ENCODE measurements around the gene SLAIN2. TPM values are rescaled to one million over a fixed set of nuclear protein-coding genes. Genes with fewer than 3 reads are reported as not detected.

The SLAIN2 gene
- total RNA-seq, 2 experiments from 2014 or later = 46.3 to 47.0 TPM

GRCh38 chr4:48296365-48296764, 45.0 kb upstream of the SLAIN2 start:
- H3K36me3 Mint-ChIP-seq (ENCODE audit: low read depth) = no peaks in the 10 kb centered on the region
- CTCF ChIA-PET = no interaction called here
- H3K27ac Mint-ChIP-seq = no peak overlapping the region
- TF ChIP-seq CTCF (IDR thresholded peaks at IDR 0.05) = no peak
- H3K27me3 ChIP-seq (ENCODE audit: control insufficient read depth in 1 of 2, insufficient read depth in 2 of 2, low read length in 2 of 2) = no peaks in the 10 kb centered on the region
- no peaks in the 10 kb centered on the region for H3K4me1 Mint-ChIP-seq (ENCODE audit: low read depth)
- H3K36me3 ChIP-seq (ENCODE audit: insufficient read depth, low read length) = no peaks in the 10 kb centered on the region
- H3K9me3 ChIP-seq (ENCODE audit: control insufficient read depth in 1 of 2, insufficient read depth in 1 of 2, low read length in 2 of 2) = peaks cover 0 to 11% of the 10 kb centered on the region in 2 experiments
- intact Hi-C loops (cut with DNase I, micrococcal nuclease) = no loop called here
- DNase-seq (peak in 2 of 14 experiments; percentile 16 to 45), ATAC-seq (ENCODE audit: poor library complexity) (no peak)
- H3K4me3 Mint-ChIP-seq = no peak overlapping the region
- H3K27ac ChIP-seq (ENCODE audit: low read depth in 1 of 2, low read length in 2 of 2) = no peak overlapping the region
- POLR2A ChIA-PET = no interaction called here
- H3K4me3 ChIP-seq (ENCODE audit: low read length) = no peak overlapping the region
- no peaks in the 10 kb centered on the region for H3K4me1 ChIP-seq (ENCODE audit: insufficient read depth, low read length)
- H3K9me3 Mint-ChIP-seq = no peaks in the 10 kb centered on the region
- peaks cover 7% of the 10 kb centered on the region for H3K27me3 Mint-ChIP-seq

DNA sequence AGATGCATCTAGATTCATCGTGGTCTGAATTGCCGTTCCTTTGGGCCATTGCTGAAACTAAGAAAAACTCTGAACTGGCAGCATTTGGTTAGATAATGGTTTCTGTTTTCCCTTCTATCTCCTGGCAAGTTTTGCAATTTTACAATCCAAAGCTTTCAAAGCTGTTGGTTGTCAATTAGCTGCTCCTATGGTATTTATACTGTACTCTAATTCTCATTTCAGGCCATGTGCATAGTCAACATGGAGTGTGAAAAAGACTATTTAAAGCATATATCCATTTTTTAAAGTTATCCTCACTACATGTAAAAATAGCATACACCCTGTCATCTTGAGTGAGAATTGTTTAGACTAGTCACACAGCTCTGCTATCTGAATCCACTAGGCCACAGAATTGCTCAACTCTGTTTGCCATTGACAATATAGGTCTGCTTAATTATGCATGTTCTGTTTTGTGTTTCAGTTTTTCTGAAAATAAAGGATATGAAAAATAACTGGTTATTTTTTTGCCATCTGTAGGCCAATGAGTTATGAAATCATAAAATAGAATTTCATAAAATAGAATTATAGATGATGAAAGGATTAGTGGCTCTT, 44.0 kb upstream of the SLAIN2 start:
- ATAC-seq (ENCODE audit: poor library complexity) (no peak), DNase-seq (no peak)
- no peaks in the 10 kb centered on the region for H3K27me3 ChIP-seq (ENCODE audit: control insufficient read depth in 1 of 2, insufficient read depth in 2 of 2, low read length in 2 of 2)
- Mint-ChIP-seq H3K4me3 (no peak overlapping the region), H3K4me1 (ENCODE audit: low read depth) (no peaks in the 10 kb centered on the region), H3K27me3 (peaks cover 15% of the 10 kb centered on the region), H3K9me3 (no peaks in the 10 kb centered on the region), H3K36me3 (ENCODE audit: low read depth) (no peaks in the 10 kb centered on the region), H3K27ac (no peak overlapping the region)
- intact Hi-C loops (cut with DNase I, micrococcal nuclease) = no loop called here
- H3K27ac ChIP-seq (ENCODE audit: low read depth in 1 of 2, low read length in 2 of 2) = no peak overlapping the region
- H3K4me1 ChIP-seq (ENCODE audit: insufficient read depth, low read length) = no peaks in the 10 kb centered on the region
- CTCF ChIA-PET = no interaction called here
- POLR2A ChIA-PET = no interaction called here
- H3K4me3 ChIP-seq (ENCODE audit: low read length) = no peak overlapping the region
- no peak for TF ChIP-seq CTCF (IDR thresholded peaks at IDR 0.05)
- H3K9me3 ChIP-seq (ENCODE audit: control insufficient read depth in 1 of 2, insufficient read depth in 1 of 2, low read length in 2 of 2) = peaks cover 0 to under 1% of the 10 kb centered on the region in 2 experiments
- no peaks in the 10 kb centered on the region for H3K36me3 ChIP-seq (ENCODE audit: insufficient read depth, low read length)

GRCh38 chr4:48299560-48299959, 41.8 kb upstream of the SLAIN2 start:
- no peaks in the 10 kb centered on the region for H3K9me3 ChIP-seq (ENCODE audit: control insufficient read depth in 1 of 2, insufficient read depth in 1 of 2, low read length in 2 of 2)
- Mint-ChIP-seq H3K36me3 (ENCODE audit: low read depth) (no peaks in the 10 kb centered on the region), H3K4me3 (no peak overlapping the region), H3K27ac (no peak overlapping the region), H3K9me3 (no peaks in the 10 kb centered on the region), H3K4me1 (ENCODE audit: low read depth) (no peaks in the 10 kb centered on the region), H3K27me3 (peaks cover 15% of the 10 kb centered on the region)
- no peaks in the 10 kb centered on the region for H3K36me3 ChIP-seq (ENCODE audit: insufficient read depth, low read length)
- ATAC-seq (ENCODE audit: poor library complexity) (no peak), DNase-seq (no peak)
- ChIA-PET CTCF (interaction anchor here (1.1 kb wide), 1 partner anchor 9 kb away, joined by 4 read pairs; no protein-coding TSS in a partner anchor), POLR2A (interaction anchor here (0.6 kb wide), 1 partner anchor 239 kb away, joined by 3 read pairs; no protein-coding TSS in a partner anchor)
- no peak for TF ChIP-seq CTCF (IDR thresholded peaks at IDR 0.05)
- H3K4me1 ChIP-seq (ENCODE audit: insufficient read depth, low read length) = no peaks in the 10 kb centered on the region
- H3K4me3 ChIP-seq (ENCODE audit: low read length) = no peak overlapping the region
- H3K27ac ChIP-seq (ENCODE audit: low read depth in 1 of 2, low read length in 2 of 2) = no peak overlapping the region
- no peaks in the 10 kb centered on the region for H3K27me3 ChIP-seq (ENCODE audit: control insufficient read depth in 1 of 2, insufficient read depth in 2 of 2, low read length in 2 of 2)
- intact Hi-C loops (cut with DNase I, micrococcal nuclease) = no loop called here
